Astrocyte (in vitro differentiated cells and primary cell): ENCODE data around the gene PREX1. TPM values are rescaled to one million over a fixed set of nuclear protein-coding genes. Genes with fewer than 3 reads are reported as not detected.

Experiments
- DNase-seq: peaks from one replicate; pipeline ENCODE4 v3.0.0-alpha.2; 2010; ENCODE audit warnings: low read depth
- FAIRE-seq: peaks from 2 replicates; lab custom pipeline; 2011; peaks lifted over from hg19 to GRCh38; lab: Jason Lieb, UNC
- H2AFZ ChIP-seq: 2 replicates; pipeline ENCODE4 v1.6.0; 2012; ENCODE audit warnings: low read depth, low read length, inconsistent platforms
- H3K27ac ChIP-seq: 2 replicates; pipeline ENCODE4 v1.5.1; 2011; ENCODE audit warnings: low read depth, low read length, inconsistent platforms
- H3K27me3 ChIP-seq: 2 replicates; pipeline ENCODE4 v1.6.0; 2011; ENCODE audit warnings: low read length, inconsistent platforms; ENCODE audit not compliant: insufficient read depth
- H3K36me3 ChIP-seq: 2 replicates; pipeline ENCODE4 v1.5.1; 2011; ENCODE audit warnings: low read length, inconsistent platforms; ENCODE audit not compliant: insufficient read depth
- H3K4me1 ChIP-seq: 2 replicates; pipeline ENCODE4 v1.5.1; 2011; ENCODE audit warnings: low read length, inconsistent platforms; ENCODE audit not compliant: insufficient read depth
- H3K4me2 ChIP-seq: 2 replicates; pipeline ENCODE4 v1.6.0; 2012; ENCODE audit warnings: low read length, inconsistent platforms
- H3K4me3 ChIP-seq: 2 replicates; pipeline ENCODE4 v1.5.1; 2011; ENCODE audit warnings: low read depth, mild to moderate bottlenecking, low read length, inconsistent platforms; ENCODE audit not compliant: insufficient read depth
- H3K79me2 ChIP-seq: 2 replicates; pipeline ENCODE4 v1.6.0; 2012; ENCODE audit warnings: mild to moderate bottlenecking, low read length, inconsistent platforms; ENCODE audit not compliant: insufficient read depth
- H3K9ac ChIP-seq: 2 replicates; pipeline ENCODE4 v1.6.0; 2012; ENCODE audit warnings: mild to moderate bottlenecking, low read length, inconsistent platforms
- H3K9me3 ChIP-seq: 2 replicates; pipeline ENCODE4 v1.5.1; 2012; ENCODE audit warnings: low read depth, mild to moderate bottlenecking, low read length, inconsistent platforms; ENCODE audit not compliant: insufficient read depth
- H4K20me1 ChIP-seq: 2 replicates; pipeline ENCODE4 v1.6.0; 2012; ENCODE audit warnings: low read length, inconsistent platforms; ENCODE audit not compliant: insufficient read depth
- H3K27ac Mint-ChIP-seq: one replicate; pipeline ENCODE4 v1.8.0; 2021; ENCODE audit warnings: mild to moderate bottlenecking, mixed read lengths; ENCODE audit not compliant: unreplicated experiment
- H3K27me3 Mint-ChIP-seq: one replicate; pipeline ENCODE4 v1.8.0; 2021; ENCODE audit warnings: low read depth, mixed read lengths; ENCODE audit not compliant: unreplicated experiment
- H3K36me3 Mint-ChIP-seq: one replicate; pipeline ENCODE4 v1.8.0; 2021; ENCODE audit warnings: low read depth, mixed read lengths; ENCODE audit not compliant: unreplicated experiment
- H3K4me1 Mint-ChIP-seq: one replicate; pipeline ENCODE4 v1.8.0; 2021; ENCODE audit warnings: low read depth, mixed read lengths; ENCODE audit not compliant: unreplicated experiment
- H3K4me3 Mint-ChIP-seq: one replicate; pipeline ENCODE4 v1.8.0; 2021; ENCODE audit warnings: mild to moderate bottlenecking, moderate library complexity, mixed read lengths; ENCODE audit not compliant: unreplicated experiment
- H3K9me3 Mint-ChIP-seq: one replicate; pipeline ENCODE4 v1.8.0; 2021; ENCODE audit warnings: mild to moderate bottlenecking, mixed read lengths; ENCODE audit not compliant: unreplicated experiment
- CTCF ChIP-seq: IDR thresholded peaks from 2 replicates; pipeline ENCODE4 v1.5.1; 2011; ENCODE audit warnings: low read depth, mild to moderate bottlenecking, inconsistent platforms, low read length, moderate library complexity; ENCODE audit not compliant: insufficient read depth
- EZH2 ChIP-seq: IDR thresholded peaks from 2 replicates; pipeline ENCODE4 v1.6.1; 2012; ENCODE audit warnings: mild to moderate bottlenecking, low read length, inconsistent platforms; ENCODE audit not compliant: insufficient read depth
- total RNA-seq: library from RNA; stranded (reverse); gene quantifications from 2 replicates; pipeline ENCODE4 v1.2.1, GENCODE V29; 2021

The PREX1 gene
- total RNA-seq, 1 donor from 2014 or later: 3.5 TPM

DNA sequence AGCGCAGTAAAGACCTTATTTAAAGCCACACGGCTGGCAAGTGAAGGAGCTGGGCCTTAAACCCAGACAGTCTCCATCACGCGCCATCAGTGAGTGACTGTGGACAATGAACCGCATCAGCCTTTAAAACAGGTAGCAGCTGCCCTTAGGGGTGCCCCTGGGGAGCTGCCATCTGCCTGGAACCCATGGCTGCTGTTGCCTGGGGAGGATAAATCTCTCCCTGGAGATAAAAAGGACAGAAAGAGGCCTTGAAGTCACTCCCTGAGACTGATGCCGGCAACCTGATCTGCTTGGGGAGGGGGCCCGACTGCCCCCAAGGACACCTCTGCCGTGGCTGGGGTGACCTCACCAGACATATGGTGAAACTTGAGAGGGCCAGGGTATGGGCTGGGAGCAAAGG lies 73.5 kb downstream of the PREX1 start:
- H3K4me1 Mint-ChIP-seq: peaks cover 3% of the 10 kb centered on the region
- Histone ChIP-seq H3K9ac (no peak overlapping the region), H3K79me2 (peaks cover 3% of the 10 kb centered on the region), H2AFZ (no peak overlapping the region), H3K4me2 (no peak overlapping the region), H3K36me3 (no peaks in the 10 kb centered on the region), H3K9me3 (peaks cover 3% of the 10 kb centered on the region), H3K27me3 (no peaks in the 10 kb centered on the region), H3K27ac (no peak overlapping the region), H3K4me3 (no peak overlapping the region), H4K20me1 (no peaks in the 10 kb centered on the region), H3K4me1 (peaks cover 6% of the 10 kb centered on the region)
- no peak overlapping the region for H3K27ac Mint-ChIP-seq
- TF ChIP-seq CTCF (no peak), EZH2 (no peak)
- no peaks in the 10 kb centered on the region for H3K36me3 Mint-ChIP-seq
- DNase-seq: no peak
- FAIRE-seq: no peak
- H3K4me3 Mint-ChIP-seq: no peak overlapping the region
- H3K27me3 Mint-ChIP-seq: peaks cover 18% of the 10 kb centered on the region
- peaks cover 2% of the 10 kb centered on the region for H3K9me3 Mint-ChIP-seq

DNA sequence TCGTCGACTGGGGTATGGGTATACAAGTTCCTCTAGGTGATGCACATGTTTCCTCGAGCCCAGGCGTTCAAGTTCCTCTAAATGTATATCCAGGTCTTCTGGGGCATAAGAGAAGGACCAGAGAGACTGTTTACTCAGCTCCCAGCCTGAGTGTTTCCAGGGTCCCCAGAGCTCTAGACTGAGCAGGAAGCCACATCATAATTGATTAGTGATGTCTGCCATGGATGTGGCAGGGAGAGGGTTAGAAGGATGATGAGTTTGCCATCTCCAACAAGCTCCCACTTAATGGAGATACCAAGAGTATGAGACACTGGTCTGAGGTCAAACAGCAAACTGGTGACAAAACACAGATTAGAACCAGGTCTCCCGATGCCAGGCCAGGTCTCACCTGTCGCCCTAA lies 74.8 kb downstream of the PREX1 start:
- no peaks in the 10 kb centered on the region for H4K20me1 ChIP-seq
- H3K9me3 ChIP-seq: peaks cover 3% of the 10 kb centered on the region
- H3K4me2 ChIP-seq: no peak overlapping the region
- H3K27ac Mint-ChIP-seq: no peak overlapping the region
- H3K9me3 Mint-ChIP-seq: peaks cover 2% of the 10 kb centered on the region
- no peak overlapping the region for H3K27ac ChIP-seq
- DNase-seq (no peak), FAIRE-seq (no peak)
- H3K4me1 ChIP-seq: peaks cover 6% of the 10 kb centered on the region
- no peak overlapping the region for H3K4me3 ChIP-seq
- peaks cover 3% of the 10 kb centered on the region for H3K79me2 ChIP-seq
- H3K27me3 Mint-ChIP-seq: peaks cover 21% of the 10 kb centered on the region
- H3K36me3 ChIP-seq: no peaks in the 10 kb centered on the region
- TF ChIP-seq EZH2: no peak
- TF ChIP-seq CTCF: no peak
- no peak overlapping the region for H3K9ac ChIP-seq
- no peak overlapping the region for H3K4me3 Mint-ChIP-seq
- no peak overlapping the region for H2AFZ ChIP-seq
- H3K36me3 Mint-ChIP-seq: peaks cover 1% of the 10 kb centered on the region
- peaks cover 3% of the 10 kb centered on the region for H3K4me1 Mint-ChIP-seq
- H3K27me3 ChIP-seq: no peaks in the 10 kb centered on the region

GRCh38 chr20:48751871-48752270 lies 75.9 kb downstream of the PREX1 start:
- H3K79me2 ChIP-seq: no peaks in the 10 kb centered on the region
- no peaks in the 10 kb centered on the region for H4K20me1 ChIP-seq
- peaks cover 3% of the 10 kb centered on the region for H3K9me3 ChIP-seq
- Mint-ChIP-seq H3K27me3 (peaks cover 21% of the 10 kb centered on the region), H3K27ac (no peak overlapping the region), H3K9me3 (peaks cover 2% of the 10 kb centered on the region), H3K4me3 (no peak overlapping the region), H3K36me3 (peaks cover 1% of the 10 kb centered on the region), H3K4me1 (peaks cover 3% of the 10 kb centered on the region)
- no peak overlapping the region for H3K9ac ChIP-seq
- H3K36me3 ChIP-seq: no peaks in the 10 kb centered on the region
- no peak overlapping the region for H3K4me2 ChIP-seq
- peaks cover 6% of the 10 kb centered on the region for H3K4me1 ChIP-seq
- no peak for FAIRE-seq
- H3K27ac ChIP-seq: no peak overlapping the region
- H3K4me3 ChIP-seq: no peak overlapping the region
- H2AFZ ChIP-seq: no peak overlapping the region
- H3K27me3 ChIP-seq: no peaks in the 10 kb centered on the region
- TF ChIP-seq CTCF: no peak
- no peak for TF ChIP-seq EZH2
- no peak for DNase-seq
